ENCODE data around the gene MARK3.

DNA sequence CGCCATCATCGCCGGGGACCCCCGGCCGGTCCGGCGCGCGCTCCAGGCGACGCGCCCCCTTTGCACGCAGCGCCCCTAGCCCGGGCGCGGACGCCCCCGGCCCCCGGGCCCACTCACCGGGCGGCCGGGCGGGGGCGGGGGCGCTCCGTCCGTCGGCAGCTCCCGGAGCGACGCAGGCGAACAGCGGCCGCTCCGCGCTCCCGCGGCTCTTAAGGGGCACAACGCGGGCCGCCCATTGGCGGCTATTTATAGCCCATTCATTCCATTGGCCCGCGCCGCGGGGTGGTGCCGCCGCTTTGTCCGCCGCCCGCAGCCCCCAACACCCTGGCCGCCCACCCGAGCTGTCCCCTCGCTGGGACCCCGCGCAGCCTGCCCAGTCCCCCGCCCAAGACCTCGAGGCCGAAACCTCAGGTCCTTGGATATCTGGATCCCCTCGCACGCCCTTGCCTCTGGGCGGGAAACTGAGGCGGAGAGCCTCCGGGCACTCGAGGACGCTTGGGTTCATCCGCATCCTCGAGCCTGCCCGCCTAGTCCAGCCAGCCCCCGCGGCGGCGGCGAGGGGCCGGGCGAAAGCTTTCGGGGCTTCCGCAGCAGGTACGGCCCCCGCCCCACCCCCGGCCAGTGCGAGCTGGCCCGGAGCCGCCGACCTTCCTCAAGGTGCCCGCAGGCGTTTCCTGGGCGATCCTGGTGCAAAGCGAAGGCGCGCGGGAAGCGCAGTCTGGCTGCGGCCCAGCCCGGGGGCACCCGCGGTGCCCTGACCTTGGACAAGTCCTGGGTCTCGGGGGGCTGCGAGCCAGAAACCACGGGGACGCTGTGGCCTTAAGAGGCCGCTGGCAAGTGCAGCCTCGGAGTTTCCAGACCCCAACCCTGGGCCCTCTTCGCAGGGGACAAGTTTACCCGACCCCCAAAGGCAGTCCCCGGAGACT lies 137.7 kb downstream of the MARK3 start, which contains the start of gene CKB:
- TF ChIP-seq, protein P1, sequence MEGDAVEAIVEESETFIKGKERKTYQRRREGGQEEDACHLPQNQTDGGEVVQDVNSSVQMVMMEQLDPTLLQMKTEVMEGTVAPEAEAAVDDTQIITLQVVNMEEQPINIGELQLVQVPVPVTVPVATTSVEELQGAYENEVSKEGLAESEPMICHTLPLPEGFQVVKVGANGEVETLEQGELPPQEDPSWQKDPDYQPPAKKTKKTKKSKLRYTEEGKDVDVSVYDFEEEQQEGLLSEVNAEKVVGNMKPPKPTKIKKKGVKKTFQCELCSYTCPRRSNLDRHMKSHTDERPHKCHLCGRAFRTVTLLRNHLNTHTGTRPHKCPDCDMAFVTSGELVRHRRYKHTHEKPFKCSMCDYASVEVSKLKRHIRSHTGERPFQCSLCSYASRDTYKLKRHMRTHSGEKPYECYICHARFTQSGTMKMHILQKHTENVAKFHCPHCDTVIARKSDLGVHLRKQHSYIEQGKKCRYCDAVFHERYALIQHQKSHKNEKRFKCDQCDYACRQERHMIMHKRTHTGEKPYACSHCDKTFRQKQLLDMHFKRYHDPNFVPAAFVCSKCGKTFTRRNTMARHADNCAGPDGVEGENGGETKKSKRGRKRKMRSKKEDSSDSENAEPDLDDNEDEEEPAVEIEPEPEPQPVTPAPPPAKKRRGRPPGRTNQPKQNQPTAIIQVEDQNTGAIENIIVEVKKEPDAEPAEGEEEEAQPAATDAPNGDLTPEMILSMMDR (IDR thresholded peaks at IDR 0.05), result no peak
- TF ChIP-seq POLR2A (IDR thresholded peaks at IDR 0.05), result peak in 2 of 4 donors; percentile 62 to 81
